ENCODE measurements around the gene SETX.

The SETX gene

DNA sequence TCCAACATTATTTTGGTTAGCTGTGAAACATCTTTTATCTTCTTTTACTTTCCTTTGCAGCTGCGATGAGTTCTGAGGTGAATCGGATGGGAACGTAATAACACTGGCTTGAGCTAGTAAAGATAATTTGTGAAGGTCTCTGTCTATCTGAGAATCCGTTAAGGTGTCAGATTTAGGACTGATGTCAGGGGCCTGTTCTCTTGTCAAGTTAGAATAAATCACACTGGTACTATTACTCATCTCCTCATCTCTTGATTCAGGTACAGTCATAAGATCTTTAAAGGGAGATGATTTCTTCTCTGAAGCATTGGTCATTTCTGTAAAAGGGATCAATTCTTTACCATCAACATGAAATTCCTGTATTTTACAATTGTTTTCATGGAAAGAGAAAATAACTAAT, 26.2 kb downstream of the SETX start (continued):
- no peak for TF ChIP-seq ZSCAN4 (tag by site-specific recombination; IDR thresholded peaks at IDR 0.05)
- TF ChIP-seq, protein P1, sequence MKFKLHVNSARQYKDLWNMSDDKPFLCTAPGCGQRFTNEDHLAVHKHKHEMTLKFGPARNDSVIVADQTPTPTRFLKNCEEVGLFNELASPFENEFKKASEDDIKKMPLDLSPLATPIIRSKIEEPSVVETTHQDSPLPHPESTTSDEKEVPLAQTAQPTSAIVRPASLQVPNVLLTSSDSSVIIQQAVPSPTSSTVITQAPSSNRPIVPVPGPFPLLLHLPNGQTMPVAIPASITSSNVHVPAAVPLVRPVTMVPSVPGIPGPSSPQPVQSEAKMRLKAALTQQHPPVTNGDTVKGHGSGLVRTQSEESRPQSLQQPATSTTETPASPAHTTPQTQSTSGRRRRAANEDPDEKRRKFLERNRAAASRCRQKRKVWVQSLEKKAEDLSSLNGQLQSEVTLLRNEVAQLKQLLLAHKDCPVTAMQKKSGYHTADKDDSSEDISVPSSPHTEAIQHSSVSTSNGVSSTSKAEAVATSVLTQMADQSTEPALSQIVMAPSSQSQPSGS (tag by site-specific recombination; IDR thresholded peaks at IDR 0.05; ENCODE audit: low read depth): no peak
- TF ChIP-seq ZNF596 (tag by site-specific recombination; IDR thresholded peaks at IDR 0.05): no peak
- no peak for TF ChIP-seq ZNF664 (tag by site-specific recombination; IDR thresholded peaks at IDR 0.05)

GRCh38 chr9:132327537-132327936, 27.2 kb downstream of the SETX start:
- Histone ChIP-seq H3K27ac (ENCODE audit: extremely low read depth, low read depth, low read length) (no peak overlapping the region), H3K9me3 (ENCODE audit: control insufficient read depth, insufficient read depth, low read depth, low read length) (no peaks in the 10 kb centered on the region), H3K4me1 (ENCODE audit: control insufficient read depth, insufficient read depth, low read length) (no peaks in the 10 kb centered on the region), H3K4me3 (ENCODE audit: low read depth, low read length) (no peak overlapping the region), H3K36me3 (ENCODE audit: control insufficient read depth in 2 of 2, insufficient read depth in 1 of 2, low read length in 2 of 2) (peaks cover 29 to 87% of the 10 kb centered on the region in 2 experiments)
- no peak for TF ChIP-seq EGR2 (tag by site-specific recombination; IDR thresholded peaks at IDR 0.05; ENCODE audit: low read depth)
- TF ChIP-seq ZNF266 (tag by site-specific recombination; IDR thresholded peaks at IDR 0.05; ENCODE audit: low read depth): no peak
- TF ChIP-seq ZNF621 (tag by site-specific recombination; IDR thresholded peaks at IDR 0.05): no peak
- TF ChIP-seq, protein P2, sequence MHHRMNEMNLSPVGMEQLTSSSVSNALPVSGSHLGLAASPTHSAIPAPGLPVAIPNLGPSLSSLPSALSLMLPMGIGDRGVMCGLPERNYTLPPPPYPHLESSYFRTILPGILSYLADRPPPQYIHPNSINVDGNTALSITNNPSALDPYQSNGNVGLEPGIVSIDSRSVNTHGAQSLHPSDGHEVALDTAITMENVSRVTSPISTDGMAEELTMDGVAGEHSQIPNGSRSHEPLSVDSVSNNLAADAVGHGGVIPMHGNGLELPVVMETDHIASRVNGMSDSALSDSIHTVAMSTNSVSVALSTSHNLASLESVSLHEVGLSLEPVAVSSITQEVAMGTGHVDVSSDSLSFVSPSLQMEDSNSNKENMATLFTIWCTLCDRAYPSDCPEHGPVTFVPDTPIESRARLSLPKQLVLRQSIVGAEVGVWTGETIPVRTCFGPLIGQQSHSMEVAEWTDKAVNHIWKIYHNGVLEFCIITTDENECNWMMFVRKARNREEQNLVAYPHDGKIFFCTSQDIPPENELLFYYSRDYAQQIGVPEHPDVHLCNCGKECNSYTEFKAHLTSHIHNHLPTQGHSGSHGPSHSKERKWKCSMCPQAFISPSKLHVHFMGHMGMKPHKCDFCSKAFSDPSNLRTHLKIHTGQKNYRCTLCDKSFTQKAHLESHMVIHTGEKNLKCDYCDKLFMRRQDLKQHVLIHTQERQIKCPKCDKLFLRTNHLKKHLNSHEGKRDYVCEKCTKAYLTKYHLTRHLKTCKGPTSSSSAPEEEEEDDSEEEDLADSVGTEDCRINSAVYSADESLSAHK (tag by site-specific recombination; IDR thresholded peaks at IDR 0.05): no peak
- no peak for TF ChIP-seq OSR2 (tag by site-specific recombination; IDR thresholded peaks at IDR 0.05)
- no peak for TF ChIP-seq ZBTB17 (tag by site-specific recombination; IDR thresholded peaks at IDR 0.05)
- ChIA-PET POLR2A (interaction anchor here (1.5 kb wide), 1 partner anchor 10 kb away, joined by 4 read pairs; no protein-coding TSS in a partner anchor), CTCF (interaction anchor here (0.7 to 1.3 kb wide), 5 partner anchors 9 to 569 kb away, joined by 3 to 4 read pairs (median 3); no protein-coding TSS in a partner anchor)

- Histone ChIP-seq H3K4me3 (ENCODE audit: low read depth, low read length) (no peak overlapping the region), H3K9me3 (ENCODE audit: control insufficient read depth, insufficient read depth, low read depth, low read length) (no peaks in the 10 kb centered on the region), H3K36me3 (ENCODE audit: control insufficient read depth in 2 of 2, insufficient read depth in 1 of 2, low read length in 2 of 2) (peaks cover 11 to 70% of the 10 kb centered on the region in 2 experiments), H3K27ac (ENCODE audit: extremely low read depth, low read depth, low read length) (no peak overlapping the region), H3K4me1 (ENCODE audit: control insufficient read depth, insufficient read depth, low read length) (no peaks in the 10 kb centered on the region)
- ChIA-PET POLR2A (no interaction called here), CTCF (interaction anchor here (0.6 to 2.0 kb wide), 2 partner anchors 23 to 55 kb away, joined by 3 to 6 read pairs; no protein-coding TSS in a partner anchor)
- no peak for TF ChIP-seq ZNF623 (tag by site-specific recombination; IDR thresholded peaks at IDR 0.05)
- no peak for TF ChIP-seq KLF7 (tag by site-specific recombination; IDR thresholded peaks at IDR 0.05; ENCODE audit: borderline replicate concordance)
- TF ChIP-seq ZNF624 (tag by site-specific recombination; IDR thresholded peaks at IDR 0.05): no peak
- TF ChIP-seq ZNF473 (tag by site-specific recombination; IDR thresholded peaks at IDR 0.05): no peak
- TF ChIP-seq EGR2 (tag by site-specific recombination; IDR thresholded peaks at IDR 0.05; ENCODE audit: low read depth): no peak
- TF ChIP-seq, protein P3, sequence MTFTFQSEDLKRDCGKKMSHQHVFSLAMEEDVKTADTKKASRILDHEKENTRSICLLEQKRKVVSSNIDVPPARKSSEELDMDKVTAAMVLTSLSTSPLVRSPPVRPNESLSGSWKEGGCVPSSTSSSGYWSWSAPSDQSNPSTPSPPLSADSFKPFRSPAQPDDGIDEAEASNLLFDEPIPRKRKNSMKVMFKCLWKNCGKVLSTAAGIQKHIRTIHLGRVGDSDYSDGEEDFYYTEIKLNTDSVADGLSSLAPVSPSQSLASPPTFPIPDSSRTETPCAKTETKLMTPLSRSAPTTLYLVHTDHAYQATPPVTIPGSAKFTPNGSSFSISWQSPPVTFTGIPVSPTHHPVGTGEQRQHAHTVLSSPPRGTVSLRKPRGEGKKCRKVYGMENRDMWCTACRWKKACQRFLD (tag by site-specific recombination; IDR thresholded peaks at IDR 0.05): no peak
- TF ChIP-seq ZNF292 (tag by site-specific recombination; IDR thresholded peaks at IDR 0.05; ENCODE audit: borderline replicate concordance, low read depth): no peak
- no peak for TF ChIP-seq ZFP3 (tag by site-specific recombination; IDR thresholded peaks at IDR 0.05; ENCODE audit: low read depth)
- no peak for TF ChIP-seq ZNF423 (tag by site-specific recombination; IDR thresholded peaks at IDR 0.05)
- TF ChIP-seq ZBTB1 (tag by site-specific recombination; IDR thresholded peaks at IDR 0.05): no peak
- no peak for TF ChIP-seq ZNF791 (tag by site-specific recombination; IDR thresholded peaks at IDR 0.05)
- no peak for TF ChIP-seq KLF17 (tag by site-specific recombination; IDR thresholded peaks at IDR 0.05)
- TF ChIP-seq KLF9 (tag by site-specific recombination; IDR thresholded peaks at IDR 0.05; ENCODE audit: low read depth): no peak
- TF ChIP-seq ZNF394 (tag by site-specific recombination; IDR thresholded peaks at IDR 0.05; ENCODE audit: borderline replicate concordance): no peak
- TF ChIP-seq MEIS1 (CRISPR knock-in tag; IDR thresholded peaks at IDR 0.05; ENCODE audit: borderline replicate concordance): no peak
- no peak for TF ChIP-seq ZBTB48 (tag by site-specific recombination; IDR thresholded peaks at IDR 0.05)
- no peak for TF ChIP-seq ZNF433 (tag by site-specific recombination; IDR thresholded peaks at IDR 0.05; ENCODE audit: low read depth)
Measured at GRCh38 chr9:132324425-132324824, 30.4 kb downstream of the SETX start.

All from HEK293 (cell line).